Peyer's patch (tissue), 4 donors: ENCODE measurements around the gene MPHOSPH6. TPM values are rescaled to one million over a fixed set of nuclear protein-coding genes. Genes with fewer than 3 reads are reported as not detected.

Source experiments
- DNase-seq, 3 donors: peaks; one replicate each; pipeline ENCODE4 v3.0.0-alpha.2; 2017 to 2019
- H3K27ac ChIP-seq, 4 donors: fragments of 200-600 bp; sonication (generic); one replicate each; pipeline ENCODE4 v1.5.1; 2016 to 2019
- H3K27me3 ChIP-seq, 2 donors: fragments of 200-600 bp; sonication (generic); one replicate each; pipeline ENCODE4 v1.5.1; 2019
- H3K36me3 ChIP-seq, 3 donors: fragments of 200-600 bp; sonication (generic); one replicate each; pipeline ENCODE4 v1.5.1; 2016 to 2019
- H3K4me1 ChIP-seq, 4 donors: fragments of 200-600 bp; sonication (generic); one replicate each; pipeline ENCODE4 v1.5.1; 2016 to 2019
- H3K4me3 ChIP-seq, 4 donors: fragments of 200-600 bp; sonication (generic); 1 replicate in 3 of 4; 2 replicates in 1 of 4; pipeline ENCODE4 v1.5.1; 2016 to 2019; ENCODE audit warnings: mild to moderate bottlenecking in 1 of 4
- H3K9me3 ChIP-seq, 4 donors: fragments of 200-600 bp; sonication (generic); one replicate each; pipeline ENCODE4 v1.5.1; 2016 to 2019; ENCODE audit warnings: mild to moderate bottlenecking in 1 of 4
- CTCF ChIP-seq, 6 experiments: fragments of 450-650 bp in 4 of 6; fragments of 200-600 bp in 2 of 6; sonication (generic) in 1 of 6; IDR thresholded peaks; one replicate each; pipeline ENCODE4 v1.5.1; 2017 to 2019; ENCODE audit warnings: antibody characterized with exemption in 6 of 6, mild to moderate bottlenecking in 3 of 6, moderate library complexity in 1 of 6
- POLR2A ChIP-seq, 2 donors: fragments of 450-650 bp; IDR thresholded peaks; one replicate each; pipeline ENCODE4 v1.5.1; 2017; ENCODE audit warnings: antibody characterized with exemption in 2 of 2, mild to moderate bottlenecking in 2 of 2, moderate library complexity in 2 of 2
- total RNA-seq, 4 donors: library from RNA; depleted of rRNA; stranded (reverse); fragments of >200 nt; gene quantifications; one replicate each; pipeline ENCODE4 v1.1.0, GENCODE V29; 2016

MPHOSPH6 gene
- total RNA-seq, 4 donors from 2014 or later, result 33.0 to 56.6 (median 38.5) TPM

GRCh38 chr16:82182266-82183003, 12.4 kb upstream of the MPHOSPH6 start:
- Histone ChIP-seq H3K27me3 (no peaks in the 10 kb centered on the region), H3K27ac (no peak overlapping the region), H3K36me3 (no peaks in the 10 kb centered on the region), H3K9me3 (no peaks in the 10 kb centered on the region), H3K4me3 (no peak overlapping the region), H3K4me1 (no peaks in the 10 kb centered on the region)
- DNase-seq, result no peak
- no peak for TF ChIP-seq POLR2A (IDR thresholded peaks at IDR 0.05)
- TF ChIP-seq CTCF (IDR thresholded peaks at IDR 0.05), result no peak

GRCh38 chr16:82181461-82182185, 11.6 kb upstream of the MPHOSPH6 start:
- no peak for TF ChIP-seq CTCF (IDR thresholded peaks at IDR 0.05)
- TF ChIP-seq POLR2A (IDR thresholded peaks at IDR 0.05), result no peak
- Histone ChIP-seq H3K4me3 (no peak overlapping the region), H3K27me3 (no peaks in the 10 kb centered on the region), H3K9me3 (no peaks in the 10 kb centered on the region), H3K27ac (no peak overlapping the region), H3K36me3 (no peaks in the 10 kb centered on the region), H3K4me1 (no peaks in the 10 kb centered on the region)
- no peak for DNase-seq

GRCh38 chr16:82178352-82178751, 8.3 kb upstream of the MPHOSPH6 start:
- H3K27ac ChIP-seq, result no peak overlapping the region
- no peaks in the 10 kb centered on the region for H3K36me3 ChIP-seq
- no peaks in the 10 kb centered on the region for H3K27me3 ChIP-seq
- no peaks in the 10 kb centered on the region for H3K4me1 ChIP-seq
- no peaks in the 10 kb centered on the region for H3K9me3 ChIP-seq
- no peak for TF ChIP-seq CTCF (IDR thresholded peaks at IDR 0.05)
- TF ChIP-seq POLR2A (IDR thresholded peaks at IDR 0.05), result no peak
- DNase-seq, result no peak
- H3K4me3 ChIP-seq, result no peak overlapping the region

- Histone ChIP-seq H3K27me3 (no peaks in the 10 kb centered on the region), H3K27ac (no peak overlapping the region), H3K4me1 (no peaks in the 10 kb centered on the region), H3K4me3 (no peak overlapping the region), H3K36me3 (no peaks in the 10 kb centered on the region), H3K9me3 (no peaks in the 10 kb centered on the region)
- no peak for DNase-seq
- TF ChIP-seq POLR2A (IDR thresholded peaks at IDR 0.05), result no peak
- no peak for TF ChIP-seq CTCF (IDR thresholded peaks at IDR 0.05)
These were observed 7.5 kb upstream of the MPHOSPH6 start for GRCh38 chr16:82177555-82177954.

GRCh38 chr16:82176204-82176603, 6.2 kb upstream of the MPHOSPH6 start:
- no peaks in the 10 kb centered on the region for H3K36me3 ChIP-seq
- H3K27ac ChIP-seq, result no peak overlapping the region
- TF ChIP-seq CTCF (IDR thresholded peaks at IDR 0.05), result no peak
- no peak for TF ChIP-seq POLR2A (IDR thresholded peaks at IDR 0.05)
- no peak overlapping the region for H3K4me3 ChIP-seq
- no peaks in the 10 kb centered on the region for H3K4me1 ChIP-seq
- H3K9me3 ChIP-seq, result no peaks in the 10 kb centered on the region
- DNase-seq, result no peak
- no peaks in the 10 kb centered on the region for H3K27me3 ChIP-seq
